ENCODE data around the gene LKAAEAR1. TPM values are rescaled to one million over a fixed set of nuclear protein-coding genes. Genes with fewer than 3 reads are reported as not detected.

The LKAAEAR1 gene
- total and polyA plus RNA-seq, 9 of the 15 experiments (the other 6 are each of a cell fraction or from before 2014, with no cell fraction given), result not detected

DNA sequence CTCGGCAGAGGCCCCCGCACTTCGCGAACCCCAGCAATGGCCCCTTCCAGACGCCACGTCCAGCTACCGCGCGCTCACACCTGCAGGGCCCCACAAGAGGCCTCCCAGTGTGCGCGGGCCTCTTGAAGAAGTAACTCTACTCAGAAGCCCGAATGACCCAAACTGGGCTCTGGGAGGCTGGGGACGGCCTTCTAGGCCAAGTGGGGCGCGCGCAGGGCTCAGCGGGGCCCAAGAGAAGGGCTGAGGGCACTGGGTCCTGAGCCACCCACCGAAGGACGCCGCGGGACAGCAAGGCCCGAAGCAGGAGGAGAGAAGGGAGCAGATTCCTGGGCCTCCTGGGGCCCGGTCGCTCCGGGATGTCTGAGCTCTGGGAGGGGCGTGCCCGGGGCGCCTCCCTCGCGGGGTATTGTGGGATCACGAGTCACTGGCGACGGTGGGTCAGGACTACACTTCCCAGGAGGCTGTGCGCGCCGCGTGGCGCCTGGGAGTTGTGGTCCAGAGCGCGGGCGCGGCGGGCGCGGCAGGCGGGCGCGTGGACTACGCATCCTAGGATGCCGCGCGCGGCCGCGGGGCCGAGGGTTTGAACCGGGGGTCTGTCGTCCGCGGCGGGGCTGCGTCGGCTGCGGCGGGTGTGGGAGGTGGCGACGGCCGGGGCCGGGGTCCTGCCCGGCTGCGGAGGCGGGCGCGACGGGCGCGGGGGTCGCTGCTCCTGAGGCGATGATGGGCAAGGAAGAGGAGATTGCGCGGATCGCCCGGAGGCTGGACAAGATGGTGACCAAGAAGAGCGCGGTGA is 21.4 kb downstream of the LKAAEAR1 start, which contains the start of gene TCEA2 (continued):
- TF ChIP-seq, protein P1, sequence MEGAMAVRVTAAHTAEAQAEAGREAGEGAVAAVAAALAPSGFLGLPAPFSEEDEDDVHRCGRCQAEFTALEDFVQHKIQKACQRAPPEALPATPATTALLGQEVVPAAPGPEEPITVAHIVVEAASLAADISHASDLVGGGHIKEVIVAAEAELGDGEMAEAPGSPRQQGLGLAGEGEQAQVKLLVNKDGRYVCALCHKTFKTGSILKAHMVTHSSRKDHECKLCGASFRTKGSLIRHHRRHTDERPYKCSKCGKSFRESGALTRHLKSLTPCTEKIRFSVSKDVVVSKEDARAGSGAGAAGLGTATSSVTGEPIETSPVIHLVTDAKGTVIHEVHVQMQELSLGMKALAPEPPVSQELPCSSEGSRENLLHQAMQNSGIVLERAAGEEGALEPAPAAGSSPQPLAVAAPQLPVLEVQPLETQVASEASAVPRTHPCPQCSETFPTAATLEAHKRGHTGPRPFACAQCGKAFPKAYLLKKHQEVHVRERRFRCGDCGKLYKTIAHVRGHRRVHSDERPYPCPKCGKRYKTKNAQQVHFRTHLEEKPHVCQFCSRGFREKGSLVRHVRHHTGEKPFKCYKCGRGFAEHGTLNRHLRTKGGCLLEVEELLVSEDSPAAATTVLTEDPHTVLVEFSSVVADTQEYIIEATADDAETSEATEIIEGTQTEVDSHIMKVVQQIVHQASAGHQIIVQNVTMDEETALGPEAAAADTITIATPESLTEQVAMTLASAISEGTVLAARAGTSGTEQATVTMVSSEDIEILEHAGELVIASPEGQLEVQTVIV (CRISPR knock-in tag; IDR thresholded peaks at IDR 0.05; ENCODE audit: borderline replicate concordance), result no peak
- TF ChIP-seq PYGO2 (tag; IDR thresholded peaks at IDR 0.05) (no peak), ADNP (tag; IDR thresholded peaks at IDR 0.05) (no peak), CREM (IDR thresholded peaks at IDR 0.05; ENCODE audit: low read depth) (peak; percentile 96), PHTF2 (CRISPR knock-in tag; IDR thresholded peaks at IDR 0.05) (no peak), TAL1 (IDR thresholded peaks at IDR 0.05) (no peak), ZNF354B (CRISPR knock-in tag; IDR thresholded peaks at IDR 0.05) (no peak), KLF13 (tag; IDR thresholded peaks at IDR 0.05; ENCODE audit: borderline replicate concordance, low read depth) (peak; percentile 91), ZNF766 (CRISPR knock-in tag; conservative IDR thresholded peaks at IDR 0.05) (peak; percentile 98), BHLHE40 (IDR thresholded peaks at IDR 0.05; ENCODE audit: low read length) (peak; percentile 56; the same call in 1 of the 2 replicates), RNF2 (IDR thresholded peaks at IDR 0.05) (peak; percentile 83), ZNF830 (CRISPR knock-in tag; IDR thresholded peaks at IDR 0.05) (no peak), HDGF (IDR thresholded peaks at IDR 0.05) (no peak)
- TF ChIP-seq, protein P2, sequence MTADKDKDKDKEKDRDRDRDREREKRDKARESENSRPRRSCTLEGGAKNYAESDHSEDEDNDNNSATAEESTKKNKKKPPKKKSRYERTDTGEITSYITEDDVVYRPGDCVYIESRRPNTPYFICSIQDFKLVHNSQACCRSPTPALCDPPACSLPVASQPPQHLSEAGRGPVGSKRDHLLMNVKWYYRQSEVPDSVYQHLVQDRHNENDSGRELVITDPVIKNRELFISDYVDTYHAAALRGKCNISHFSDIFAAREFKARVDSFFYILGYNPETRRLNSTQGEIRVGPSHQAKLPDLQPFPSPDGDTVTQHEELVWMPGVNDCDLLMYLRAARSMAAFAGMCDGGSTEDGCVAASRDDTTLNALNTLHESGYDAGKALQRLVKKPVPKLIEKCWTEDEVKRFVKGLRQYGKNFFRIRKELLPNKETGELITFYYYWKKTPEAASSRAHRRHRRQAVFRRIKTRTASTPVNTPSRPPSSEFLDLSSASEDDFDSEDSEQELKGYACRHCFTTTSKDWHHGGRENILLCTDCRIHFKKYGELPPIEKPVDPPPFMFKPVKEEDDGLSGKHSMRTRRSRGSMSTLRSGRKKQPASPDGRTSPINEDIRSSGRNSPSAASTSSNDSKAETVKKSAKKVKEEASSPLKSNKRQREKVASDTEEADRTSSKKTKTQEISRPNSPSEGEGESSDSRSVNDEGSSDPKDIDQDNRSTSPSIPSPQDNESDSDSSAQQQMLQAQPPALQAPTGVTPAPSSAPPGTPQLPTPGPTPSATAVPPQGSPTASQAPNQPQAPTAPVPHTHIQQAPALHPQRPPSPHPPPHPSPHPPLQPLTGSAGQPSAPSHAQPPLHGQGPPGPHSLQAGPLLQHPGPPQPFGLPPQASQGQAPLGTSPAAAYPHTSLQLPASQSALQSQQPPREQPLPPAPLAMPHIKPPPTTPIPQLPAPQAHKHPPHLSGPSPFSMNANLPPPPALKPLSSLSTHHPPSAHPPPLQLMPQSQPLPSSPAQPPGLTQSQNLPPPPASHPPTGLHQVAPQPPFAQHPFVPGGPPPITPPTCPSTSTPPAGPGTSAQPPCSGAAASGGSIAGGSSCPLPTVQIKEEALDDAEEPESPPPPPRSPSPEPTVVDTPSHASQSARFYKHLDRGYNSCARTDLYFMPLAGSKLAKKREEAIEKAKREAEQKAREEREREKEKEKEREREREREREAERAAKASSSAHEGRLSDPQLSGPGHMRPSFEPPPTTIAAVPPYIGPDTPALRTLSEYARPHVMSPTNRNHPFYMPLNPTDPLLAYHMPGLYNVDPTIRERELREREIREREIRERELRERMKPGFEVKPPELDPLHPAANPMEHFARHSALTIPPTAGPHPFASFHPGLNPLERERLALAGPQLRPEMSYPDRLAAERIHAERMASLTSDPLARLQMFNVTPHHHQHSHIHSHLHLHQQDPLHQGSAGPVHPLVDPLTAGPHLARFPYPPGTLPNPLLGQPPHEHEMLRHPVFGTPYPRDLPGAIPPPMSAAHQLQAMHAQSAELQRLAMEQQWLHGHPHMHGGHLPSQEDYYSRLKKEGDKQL (CRISPR knock-in tag; IDR thresholded peaks at IDR 0.05; ENCODE audit: borderline replicate concordance), result no peak
- TF ChIP-seq, protein P3, sequence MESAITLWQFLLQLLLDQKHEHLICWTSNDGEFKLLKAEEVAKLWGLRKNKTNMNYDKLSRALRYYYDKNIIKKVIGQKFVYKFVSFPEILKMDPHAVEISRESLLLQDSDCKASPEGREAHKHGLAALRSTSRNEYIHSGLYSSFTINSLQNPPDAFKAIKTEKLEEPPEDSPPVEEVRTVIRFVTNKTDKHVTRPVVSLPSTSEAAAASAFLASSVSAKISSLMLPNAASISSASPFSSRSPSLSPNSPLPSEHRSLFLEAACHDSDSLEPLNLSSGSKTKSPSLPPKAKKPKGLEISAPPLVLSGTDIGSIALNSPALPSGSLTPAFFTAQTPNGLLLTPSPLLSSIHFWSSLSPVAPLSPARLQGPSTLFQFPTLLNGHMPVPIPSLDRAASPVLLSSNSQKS (CRISPR knock-in tag; IDR thresholded peaks at IDR 0.05), result no peak
- TF ChIP-seq, protein P4, sequence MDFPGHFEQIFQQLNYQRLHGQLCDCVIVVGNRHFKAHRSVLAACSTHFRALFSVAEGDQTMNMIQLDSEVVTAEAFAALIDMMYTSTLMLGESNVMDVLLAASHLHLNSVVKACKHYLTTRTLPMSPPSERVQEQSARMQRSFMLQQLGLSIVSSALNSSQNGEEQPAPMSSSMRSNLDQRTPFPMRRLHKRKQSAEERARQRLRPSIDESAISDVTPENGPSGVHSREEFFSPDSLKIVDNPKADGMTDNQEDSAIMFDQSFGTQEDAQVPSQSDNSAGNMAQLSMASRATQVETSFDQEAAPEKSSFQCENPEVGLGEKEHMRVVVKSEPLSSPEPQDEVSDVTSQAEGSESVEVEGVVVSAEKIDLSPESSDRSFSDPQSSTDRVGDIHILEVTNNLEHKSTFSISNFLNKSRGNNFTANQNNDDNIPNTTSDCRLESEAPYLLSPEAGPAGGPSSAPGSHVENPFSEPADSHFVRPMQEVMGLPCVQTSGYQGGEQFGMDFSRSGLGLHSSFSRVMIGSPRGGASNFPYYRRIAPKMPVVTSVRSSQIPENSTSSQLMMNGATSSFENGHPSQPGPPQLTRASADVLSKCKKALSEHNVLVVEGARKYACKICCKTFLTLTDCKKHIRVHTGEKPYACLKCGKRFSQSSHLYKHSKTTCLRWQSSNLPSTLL (IDR thresholded peaks at IDR 0.05), result no peak
- TF ChIP-seq, protein P5, sequence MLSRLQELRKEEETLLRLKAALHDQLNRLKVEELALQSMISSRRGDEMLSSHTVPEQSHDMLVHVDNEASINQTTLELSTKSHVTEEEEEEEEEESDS (CRISPR knock-in tag; IDR thresholded peaks at IDR 0.05), result no peak

Data from K562 (cell line).